Uterus (tissue), 4 donors: ENCODE measurements around the gene TSEN54. TPM values are rescaled to one million over a fixed set of nuclear protein-coding genes. Genes with fewer than 3 reads are reported as not detected.

Experiments
- DNase-seq, 2 donors: peaks; one replicate each; pipeline ENCODE4 v3.0.0-alpha.2; 2019 to 2020
- H3K27ac ChIP-seq, 2 donors: fragments of 200-600 bp; sonication (generic); 1 replicate in 1 of 2; 2 replicates in 1 of 2; pipeline ENCODE4 v1.5.1; 2016 to 2018
- H3K27me3 ChIP-seq, 2 donors: fragments of 200-600 bp; sonication (generic); one replicate each; pipeline ENCODE4 v1.5.1; 2018 to 2019; ENCODE audit warnings: control low read depth in 1 of 2
- H3K36me3 ChIP-seq, 2 donors: fragments of 200-600 bp; sonication (generic); one replicate each; pipeline ENCODE4 v1.5.1; 2019; ENCODE audit warnings: control low read depth in 1 of 2
- H3K4me1 ChIP-seq, 2 donors: fragments of 200-600 bp; sonication (generic); one replicate each; pipeline ENCODE4 v1.5.1; 2018 to 2019; ENCODE audit warnings: control low read depth in 1 of 2
- H3K4me3 ChIP-seq, 2 donors: fragments of 200-600 bp; sonication (generic); 1 replicate in 1 of 2; 2 replicates in 1 of 2; pipeline ENCODE4 v1.5.1; 2018 to 2019; ENCODE audit warnings: mild to moderate bottlenecking in 1 of 2
- H3K9me3 ChIP-seq, 2 donors: fragments of 200-600 bp; sonication (generic); one replicate each; pipeline ENCODE4 v1.5.1; 2019; ENCODE audit warnings: control low read depth in 1 of 2
- CTCF ChIP-seq, 4 experiments: fragments of 200-600 bp in 2 of 4; fragments of 450-650 bp in 2 of 4; sonication (generic) in 2 of 4; IDR thresholded peaks; one replicate each; pipeline ENCODE4 v1.5.1; 2016 to 2019; ENCODE audit warnings: antibody characterized with exemption in 4 of 4, mild to moderate bottlenecking in 2 of 4, moderate library complexity in 1 of 4
- POLR2A ChIP-seq, 2 donors: fragments of 450-650 bp; IDR thresholded peaks; one replicate each; pipeline ENCODE4 v1.6.1; 2016; ENCODE audit warnings: antibody characterized with exemption in 2 of 2, mild to moderate bottlenecking in 1 of 2, moderate library complexity in 1 of 2
- intact Hi-C: fragments of 100-400 bp; cut with DNase I; formaldehyde crosslinking; loops from one replicate; pipeline ENCODE4 v1.15.1; 2023; ENCODE audit warnings: low total_unique reads
- total RNA-seq, 4 donors: library from RNA; depleted of rRNA in 3 of 4; stranded (reverse); fragments of >200 nt in 3 of 4; gene quantifications; one replicate each; pipeline versions ENCODE4 v1.1.0 to v1.2.4, GENCODE V29; 2014 to 2023
- donor health status: DM: yes; HTN: yes; CAD: no.

Gene TSEN54
- total RNA-seq, 4 donors from 2014 or later: 17.4 to 102 (median 20.6) TPM

- no peaks in the 10 kb centered on the region for H3K4me1 ChIP-seq
- H3K27me3 ChIP-seq: no peaks in the 10 kb centered on the region
- H3K9me3 ChIP-seq: no peaks in the 10 kb centered on the region
- H3K27ac ChIP-seq: no peak overlapping the region
- H3K36me3 ChIP-seq: no peaks in the 10 kb centered on the region
- TF ChIP-seq POLR2A (IDR thresholded peaks at IDR 0.05) (no peak), CTCF (IDR thresholded peaks at IDR 0.05) (no peak)
- H3K4me3 ChIP-seq: no peak overlapping the region
- intact Hi-C loops: no loop called here
- no peak for DNase-seq
Observed at GRCh38 chr17:75544250-75544649, 27.9 kb downstream of the TSEN54 start.

GRCh38 chr17:75546181-75546580 is 29.9 kb downstream of the TSEN54 start:
- intact Hi-C loops: no loop called here
- no peaks in the 10 kb centered on the region for H3K36me3 ChIP-seq
- no peaks in the 10 kb centered on the region for H3K4me1 ChIP-seq
- no peak overlapping the region for H3K27ac ChIP-seq
- H3K27me3 ChIP-seq: no peaks in the 10 kb centered on the region
- H3K9me3 ChIP-seq: no peaks in the 10 kb centered on the region
- no peak overlapping the region for H3K4me3 ChIP-seq
- no peak for DNase-seq
- no peak for TF ChIP-seq POLR2A (IDR thresholded peaks at IDR 0.05)
- no peak for TF ChIP-seq CTCF (IDR thresholded peaks at IDR 0.05)

GRCh38 chr17:75547091-75547490 is 30.8 kb downstream of the TSEN54 start:
- H3K4me1 ChIP-seq: no peaks in the 10 kb centered on the region
- no peak for DNase-seq
- H3K4me3 ChIP-seq: no peak overlapping the region
- no peak overlapping the region for H3K27ac ChIP-seq
- H3K9me3 ChIP-seq: no peaks in the 10 kb centered on the region
- intact Hi-C loops: no loop called here
- H3K36me3 ChIP-seq: no peaks in the 10 kb centered on the region
- no peaks in the 10 kb centered on the region for H3K27me3 ChIP-seq
- TF ChIP-seq CTCF (IDR thresholded peaks at IDR 0.05) (no peak), POLR2A (IDR thresholded peaks at IDR 0.05) (no peak)

- no peaks in the 10 kb centered on the region for H3K27me3 ChIP-seq
- H3K36me3 ChIP-seq: no peaks in the 10 kb centered on the region
- no peak overlapping the region for H3K27ac ChIP-seq
- H3K4me1 ChIP-seq: no peaks in the 10 kb centered on the region
- TF ChIP-seq POLR2A (IDR thresholded peaks at IDR 0.05) (no peak), CTCF (IDR thresholded peaks at IDR 0.05) (no peak)
- H3K4me3 ChIP-seq: no peak overlapping the region
- no peak for DNase-seq
- intact Hi-C loops: no loop called here
- H3K9me3 ChIP-seq: no peaks in the 10 kb centered on the region
Observed at GRCh38 chr17:75548813-75549212, 32.5 kb downstream of the TSEN54 start.

GRCh38 chr17:75549246-75550138 is 33.2 kb downstream of the TSEN54 start:
- Histone ChIP-seq H3K9me3 (no peaks in the 10 kb centered on the region), H3K4me1 (no peaks in the 10 kb centered on the region), H3K4me3 (no peak overlapping the region), H3K27me3 (no peaks in the 10 kb centered on the region), H3K36me3 (no peaks in the 10 kb centered on the region), H3K27ac (no peak overlapping the region)
- TF ChIP-seq POLR2A (IDR thresholded peaks at IDR 0.05): peak in 1 of 2 donors; percentile 35
- TF ChIP-seq CTCF (IDR thresholded peaks at IDR 0.05): no peak
- intact Hi-C loops: no loop called here
- no peak for DNase-seq
